PFSK-1 (cell line): Measurements from ENCODE around the gene ERC2.

Source experiments
- FOXP2 ChIP-seq: optimal IDR thresholded peaks from 2 replicates; pipeline ENCODE3; 2011; ENCODE audit warnings: borderline replicate concordance, control low read depth, inconsistent platforms; ENCODE audit not compliant: insufficient read depth; ENCODE audit errors: extremely low read length, extremely low read depth
- POLR2AphosphoS5 ChIP-seq: IDR thresholded peaks from 2 replicates; pipeline ENCODE4 v1.6.1; 2012; ENCODE audit warnings: low read depth, mild to moderate bottlenecking, control low read depth, low read length, moderate library complexity
- REST ChIP-seq, 2 experiments: IDR thresholded peaks; 2 replicates each; pipeline versions ENCODE4 v1.6.1 to v1.8.0; 2011 to 2012; ENCODE audit warnings: low read depth in 2 of 2, low read length in 2 of 2, control low read depth in 1 of 2, inconsistent platforms in 1 of 2, mild to moderate bottlenecking in 1 of 2, moderate library complexity in 1 of 2; ENCODE audit not compliant: insufficient read depth in 1 of 2
- SIN3A ChIP-seq: IDR thresholded peaks from 2 replicates; pipeline ENCODE4 v1.6.1; 2012; ENCODE audit warnings: mild to moderate bottlenecking, low read length, moderate library complexity, borderline replicate concordance; ENCODE audit not compliant: insufficient read depth
- TAF1 ChIP-seq: IDR thresholded peaks from 2 replicates; pipeline ENCODE4 v1.6.1; 2012; ENCODE audit warnings: low read length, control low read depth, borderline replicate concordance; ENCODE audit not compliant: insufficient read depth

Gene ERC2

GRCh38 chr3:55637906-55638638 lies 830.2 kb downstream of the ERC2 start:
- TF ChIP-seq SIN3A = no peak
- no peak for TF ChIP-seq FOXP2
- no peak for TF ChIP-seq POLR2AphosphoS5
- no peak for TF ChIP-seq REST (IDR thresholded peaks at IDR 0.05; ENCODE audit: insufficient read depth in 1 of 2, low read depth in 2 of 2, low read length in 2 of 2)
- no peak for TF ChIP-seq TAF1

- no peak for TF ChIP-seq FOXP2
- no peak for TF ChIP-seq REST (IDR thresholded peaks at IDR 0.05; ENCODE audit: insufficient read depth in 1 of 2, low read depth in 2 of 2, low read length in 2 of 2)
- TF ChIP-seq POLR2AphosphoS5 = no peak
- TF ChIP-seq TAF1 = no peak
- no peak for TF ChIP-seq SIN3A
Measured at GRCh38 chr3:55636300-55637195, 831.7 kb downstream of the ERC2 start.

GRCh38 chr3:55634345-55634744 lies 833.9 kb downstream of the ERC2 start:
- TF ChIP-seq SIN3A (no peak), REST (IDR thresholded peaks at IDR 0.05; ENCODE audit: insufficient read depth in 1 of 2, low read depth in 2 of 2, low read length in 2 of 2) (no peak), FOXP2 (no peak), TAF1 (no peak)

- no peak for TF ChIP-seq POLR2AphosphoS5
- no peak for TF ChIP-seq REST (IDR thresholded peaks at IDR 0.05; ENCODE audit: insufficient read depth in 1 of 2, low read depth in 2 of 2, low read length in 2 of 2)
- no peak for TF ChIP-seq TAF1
- TF ChIP-seq SIN3A = no peak
- no peak for TF ChIP-seq FOXP2
Measured at GRCh38 chr3:55633333-55633732, 834.9 kb downstream of the ERC2 start.
